SK-N-SH treated with all-trans-retinoic acid at 6 μM for 48 hours (cell line): ENCODE measurements around the gene PDCL3.

Experiments
- ATAC-seq: fragments of 200-7000 bp; cut with Tn5 transposase; 3 replicates; pipeline ENCODE4 v1.9.1; 2020; ENCODE audit warnings: mild to moderate bottlenecking, moderate library complexity
- BACH2 ChIP-seq: fragments of 250-450 bp; sonication (Bioruptor Pico); IDR thresholded peaks from 2 replicates; pipeline ENCODE4 v1.9.0; 2021; ENCODE audit warnings: mild to moderate bottlenecking, borderline replicate concordance
- CREB5 ChIP-seq: fragments of 250-450 bp; sonication (Bioruptor Pico); IDR thresholded peaks from 2 replicates; pipeline ENCODE4 v1.5.1; 2020; ENCODE audit warnings: low read depth, mild to moderate bottlenecking, moderate library complexity
- CSDC2 ChIP-seq: fragments of 250-450 bp; sonication (Bioruptor Pico); IDR thresholded peaks from 2 replicates; pipeline ENCODE4 v1.5.0; 2020; ENCODE audit warnings: mild to moderate bottlenecking, moderate library complexity
- CSRNP3 ChIP-seq: fragments of 250-450 bp; sonication (Bioruptor Pico); IDR thresholded peaks from 2 replicates; pipeline ENCODE4 v1.5.1; 2021; ENCODE audit warnings: mild to moderate bottlenecking, moderate library complexity
- ESRRG ChIP-seq: fragments of 250-450 bp; sonication (Bioruptor Pico); IDR thresholded peaks from 2 replicates; pipeline ENCODE4 v1.6.1; 2021; ENCODE audit warnings: mild to moderate bottlenecking
- GLIS3 ChIP-seq: fragments of 250-450 bp; sonication (Bioruptor Pico); IDR thresholded peaks from 2 replicates; pipeline ENCODE4 v1.5.0; 2020; ENCODE audit warnings: mild to moderate bottlenecking, moderate library complexity
- ISL1 ChIP-seq: fragments of 250-450 bp; sonication (Bioruptor Pico); IDR thresholded peaks from 2 replicates; pipeline ENCODE4 v2.1.2; 2022; ENCODE audit warnings: mild to moderate bottlenecking, moderate library complexity
- POU6F1 ChIP-seq: fragments of 250-450 bp; sonication (Bioruptor Pico); IDR thresholded peaks from 2 replicates; pipeline ENCODE4 v1.8.0; 2021; ENCODE audit warnings: low read depth, mild to moderate bottlenecking, moderate library complexity, borderline replicate concordance
- RARB ChIP-seq: fragments of 250-450 bp; sonication (Bioruptor Pico); IDR thresholded peaks from 2 replicates; pipeline ENCODE4 v1.8.0; 2021; ENCODE audit warnings: mild to moderate bottlenecking, moderate library complexity
- SNAI2 ChIP-seq: fragments of 250-450 bp; sonication (Bioruptor Pico); IDR thresholded peaks from 2 replicates; pipeline ENCODE4 v1.5.0; 2020; ENCODE audit warnings: mild to moderate bottlenecking, moderate library complexity
- TOX ChIP-seq: fragments of 250-450 bp; sonication (Bioruptor Pico); IDR thresholded peaks from 2 replicates; pipeline ENCODE4 v1.8.0; 2021; ENCODE audit warnings: mild to moderate bottlenecking, moderate library complexity, borderline replicate concordance
- TSHZ2 ChIP-seq: fragments of 250-450 bp; sonication (Bioruptor Pico); IDR thresholded peaks from 2 replicates; pipeline ENCODE4 v1.5.0; 2020; ENCODE audit warnings: mild to moderate bottlenecking, moderate library complexity
- ZC3H10 ChIP-seq: fragments of 250-450 bp; sonication (Bioruptor Pico); IDR thresholded peaks from 2 replicates; pipeline ENCODE4 v1.5.1; 2021; ENCODE audit warnings: mild to moderate bottlenecking, moderate library complexity
- ZFP3 ChIP-seq: fragments of 250-450 bp; sonication (Bioruptor Pico); IDR thresholded peaks from 2 replicates; pipeline ENCODE4 v1.5.0; 2020; ENCODE audit warnings: mild to moderate bottlenecking, moderate library complexity
- ZFP30 ChIP-seq: fragments of 450-650 bp; formaldehyde crosslinking; IDR thresholded peaks from 2 replicates; pipeline ENCODE4 v1.5.0; 2022; ENCODE audit warnings: mild to moderate bottlenecking, moderate library complexity
- ZNF565 ChIP-seq: fragments of 450-650 bp; formaldehyde crosslinking; conservative IDR thresholded peaks from 2 replicates; pipeline ENCODE4 v1.5.0; 2020; ENCODE audit warnings: low read depth, mild to moderate bottlenecking, moderate library complexity
- ZNF70 ChIP-seq: fragments of 450-650 bp; formaldehyde crosslinking; IDR thresholded peaks from 2 replicates; pipeline ENCODE4 v1.5.0; 2020; ENCODE audit warnings: mild to moderate bottlenecking, moderate library complexity
- ZNF8 ChIP-seq: fragments of 450-650 bp; formaldehyde crosslinking; IDR thresholded peaks from 2 replicates; pipeline ENCODE4 v1.5.0; 2020; ENCODE audit warnings: mild to moderate bottlenecking, moderate library complexity

The PDCL3 gene

GRCh38 chr2:100611079-100612029 lies 48.6 kb downstream of the PDCL3 start (continued):
- TF ChIP-seq TSHZ2 (CRISPR knock-in tag) (no peak), CREB5 (CRISPR knock-in tag) (no peak)

GRCh38 chr2:100612388-100613000 lies 49.7 kb downstream of the PDCL3 start:
- no peak for ATAC-seq
- TF ChIP-seq ESRRG (CRISPR knock-in tag) (no peak), SNAI2 (CRISPR knock-in tag) (no peak), GLIS3 (CRISPR knock-in tag) (no peak), CSDC2 (no peak), BACH2 (CRISPR knock-in tag) (no peak), ZNF565 (no peak), TSHZ2 (CRISPR knock-in tag) (no peak)

- TF ChIP-seq CREB5 (CRISPR knock-in tag): no peak
- no peak for TF ChIP-seq ZNF8 (CRISPR knock-in tag)
- no peak for TF ChIP-seq ZNF70 (CRISPR knock-in tag)
- TF ChIP-seq CSRNP3 (CRISPR knock-in tag): no peak
- ATAC-seq: no peak
These were observed 50.9 kb downstream of the PDCL3 start for GRCh38 chr2:100613719-100614118.

GRCh38 chr2:100614455-100615000 lies 51.7 kb downstream of the PDCL3 start:
- ATAC-seq: no peak
- no peak for TF ChIP-seq TOX (CRISPR knock-in tag)
- TF ChIP-seq RARB (CRISPR knock-in tag): no peak
- no peak for TF ChIP-seq ZNF565
- TF ChIP-seq BACH2 (CRISPR knock-in tag): no peak
- TF ChIP-seq ZFP3: no peak
- TF ChIP-seq CSRNP3 (CRISPR knock-in tag): no peak
- no peak for TF ChIP-seq ZFP30 (CRISPR knock-in tag)
- no peak for TF ChIP-seq POU6F1 (CRISPR knock-in tag)
- TF ChIP-seq ISL1 (CRISPR knock-in tag): no peak
- no peak for TF ChIP-seq ZC3H10
- TF ChIP-seq ESRRG (CRISPR knock-in tag): no peak
